Measurements from ENCODE around the gene MKX.
A peak's percentile ranks its signal among the peaks of the same experiment; 100 is the strongest.
"Not testable (repeated sequence)": the region's sequence is repeated elsewhere in the genome, so short reads cannot be mapped to it uniquely, and the experiment has no call there.

The MKX gene

GRCh38 chr10:27692663-27693062, 53.0 kb downstream of the MKX start:
- DNase-seq (ENCODE audit: low spot score): no peak

GRCh38 chr10:27688991-27689390, 56.6 kb downstream of the MKX start:
- no peak for DNase-seq (ENCODE audit: low spot score)

- DNase-seq (ENCODE audit: low spot score): no peak
Observed at GRCh38 chr10:27688276-27688675, 57.3 kb downstream of the MKX start.

GRCh38 chr10:27687743-27688142, 57.9 kb downstream of the MKX start:
- DNase-seq (ENCODE audit: low spot score): no peak

GRCh38 chr10:27687326-27687725, 58.3 kb downstream of the MKX start:
- DNase-seq (ENCODE audit: low spot score): no peak

- DNase-seq (ENCODE audit: low spot score): no peak
Observed at GRCh38 chr10:27685681-27686080, 59.9 kb downstream of the MKX start.

GRCh38 chr10:27683226-27683625, 62.4 kb downstream of the MKX start:
- DNase-seq (ENCODE audit: low spot score): no peak

GRCh38 chr10:27681795-27682194, 63.8 kb downstream of the MKX start:
- not testable (repeated sequence) for DNase-seq (ENCODE audit: low spot score)

GRCh38 chr10:27680691-27681605, 64.7 kb downstream of the MKX start:
- DNase-seq (ENCODE audit: low spot score): no peak

GRCh38 chr10:27680006-27680557, 65.5 kb downstream of the MKX start:
- DNase-seq (ENCODE audit: low spot score): peak; percentile 58

- no peak for DNase-seq (ENCODE audit: low spot score)
Observed at GRCh38 chr10:27679369-27679912, 66.2 kb downstream of the MKX start.

GRCh38 chr10:27678166-27678565, 67.5 kb downstream of the MKX start:
- no peak for DNase-seq (ENCODE audit: low spot score)

GRCh38 chr10:27673065-27673464, 72.6 kb downstream of the MKX start:
- no peak for DNase-seq (ENCODE audit: low spot score)

GRCh38 chr10:27671821-27672220, 73.8 kb downstream of the MKX start:
- DNase-seq (ENCODE audit: low spot score): no peak

- no peak for DNase-seq (ENCODE audit: low spot score)
Observed at GRCh38 chr10:27664461-27664860, 81.2 kb downstream of the MKX start.

GRCh38 chr10:27663621-27664020, 82.0 kb downstream of the MKX start:
- no peak for DNase-seq (ENCODE audit: low spot score)

GRCh38 chr10:27661514-27662286, 83.9 kb downstream of the MKX start:
- DNase-seq (ENCODE audit: low spot score): no peak

GRCh38 chr10:27660711-27661110, 84.9 kb downstream of the MKX start:
- DNase-seq (ENCODE audit: low spot score): no peak

- DNase-seq (ENCODE audit: low spot score): no peak
Observed at GRCh38 chr10:27660268-27660667, 85.4 kb downstream of the MKX start.

- no peak for DNase-seq (ENCODE audit: low spot score)
Observed at GRCh38 chr10:27659786-27660185, 85.8 kb downstream of the MKX start.

- no peak for DNase-seq (ENCODE audit: low spot score)
Observed at GRCh38 chr10:27658788-27659187, 86.8 kb downstream of the MKX start.

GRCh38 chr10:27655296-27655695, 90.3 kb downstream of the MKX start:
- DNase-seq (ENCODE audit: low spot score): no peak

- no peak for DNase-seq (ENCODE audit: low spot score)
Observed at GRCh38 chr10:27654284-27654683, 91.3 kb downstream of the MKX start.

Measured in Ammon's horn (tissue), 1 donor.